ENCODE results near the gene GALNTL6.

GALNTL6 gene

DNA sequence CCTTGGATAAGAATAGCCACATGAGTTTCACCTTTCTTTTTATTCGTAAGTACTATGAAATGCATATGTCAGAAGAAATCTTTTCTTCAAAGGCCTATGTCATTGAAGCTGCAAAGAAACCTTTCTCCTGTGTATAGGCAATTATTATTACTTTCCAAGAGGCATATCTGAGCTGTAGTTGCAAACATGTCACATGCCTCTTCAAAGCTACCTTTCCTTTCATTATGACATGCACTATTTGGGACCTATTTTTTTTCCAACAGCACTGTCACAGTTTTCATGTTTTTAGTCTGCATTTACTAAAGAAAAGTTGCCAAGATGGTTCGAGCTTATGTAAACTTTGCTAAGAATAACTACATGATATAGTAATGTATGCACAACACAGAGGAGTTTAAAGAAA, 806.6 kb downstream of the GALNTL6 start:
- H2AFZ ChIP-seq (ENCODE audit: low read depth, low read length, severe bottlenecking): no peak overlapping the region
- no peaks in the 10 kb centered on the region for H3K9me3 ChIP-seq (ENCODE audit: insufficient read depth, low read length)
- no peak for TF ChIP-seq EZH2phosphoT487 (conservative IDR thresholded peaks at IDR 0.05; ENCODE audit: low read length)
- TF ChIP-seq, protein P1, sequence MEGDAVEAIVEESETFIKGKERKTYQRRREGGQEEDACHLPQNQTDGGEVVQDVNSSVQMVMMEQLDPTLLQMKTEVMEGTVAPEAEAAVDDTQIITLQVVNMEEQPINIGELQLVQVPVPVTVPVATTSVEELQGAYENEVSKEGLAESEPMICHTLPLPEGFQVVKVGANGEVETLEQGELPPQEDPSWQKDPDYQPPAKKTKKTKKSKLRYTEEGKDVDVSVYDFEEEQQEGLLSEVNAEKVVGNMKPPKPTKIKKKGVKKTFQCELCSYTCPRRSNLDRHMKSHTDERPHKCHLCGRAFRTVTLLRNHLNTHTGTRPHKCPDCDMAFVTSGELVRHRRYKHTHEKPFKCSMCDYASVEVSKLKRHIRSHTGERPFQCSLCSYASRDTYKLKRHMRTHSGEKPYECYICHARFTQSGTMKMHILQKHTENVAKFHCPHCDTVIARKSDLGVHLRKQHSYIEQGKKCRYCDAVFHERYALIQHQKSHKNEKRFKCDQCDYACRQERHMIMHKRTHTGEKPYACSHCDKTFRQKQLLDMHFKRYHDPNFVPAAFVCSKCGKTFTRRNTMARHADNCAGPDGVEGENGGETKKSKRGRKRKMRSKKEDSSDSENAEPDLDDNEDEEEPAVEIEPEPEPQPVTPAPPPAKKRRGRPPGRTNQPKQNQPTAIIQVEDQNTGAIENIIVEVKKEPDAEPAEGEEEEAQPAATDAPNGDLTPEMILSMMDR (IDR thresholded peaks at IDR 0.05; ENCODE audit: insufficient read depth, low read length, poor library complexity, severe bottlenecking): no peak
- no peaks in the 10 kb centered on the region for H3K79me2 ChIP-seq (ENCODE audit: insufficient read depth, low read length)
- H3K4me2 ChIP-seq (ENCODE audit: low read depth, low read length, poor library complexity, severe bottlenecking): no peak overlapping the region
- no peaks in the 10 kb centered on the region for H3F3A ChIP-seq (ENCODE audit: insufficient read depth)
- no peak overlapping the region for H3K27ac ChIP-seq (ENCODE audit: low read depth, low read length)
- H3K9me2 ChIP-seq (replicated peaks; ENCODE audit: insufficient read depth, low read length): no peaks in the 10 kb centered on the region
- no peak overlapping the region for H3K4me3 ChIP-seq (ENCODE audit: insufficient read depth, low read length, poor library complexity, severe bottlenecking)
- H3K9ac ChIP-seq (ENCODE audit: low read length): no peak overlapping the region
- H4K20me1 ChIP-seq (ENCODE audit: low read depth, low read length): no peaks in the 10 kb centered on the region
- H3K27me3 ChIP-seq (ENCODE audit: low read length): no peaks in the 10 kb centered on the region
- no peaks in the 10 kb centered on the region for H3K36me3 ChIP-seq (ENCODE audit: low read length)

DNA sequence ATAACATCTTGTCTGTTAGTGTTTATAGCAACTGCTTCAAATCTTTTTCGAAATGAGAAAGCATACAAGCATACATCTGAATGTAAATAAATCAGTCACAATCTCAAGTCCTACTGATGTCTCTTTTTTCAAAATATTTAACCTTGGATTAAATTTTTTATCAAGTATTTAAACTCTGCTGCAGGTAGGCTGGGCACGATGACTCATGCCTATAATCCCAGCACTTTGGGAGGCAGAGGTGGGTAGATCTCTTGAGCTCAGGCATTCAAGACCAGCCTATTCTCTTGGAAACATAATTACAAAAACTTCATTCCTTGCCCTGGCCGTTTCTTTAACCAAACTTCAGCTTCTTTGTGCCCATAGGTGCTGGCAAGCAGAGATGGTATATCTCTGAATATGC, 815.1 kb downstream of the GALNTL6 start:
- TF ChIP-seq, protein P1 (IDR thresholded peaks at IDR 0.05; ENCODE audit: insufficient read depth, low read length, poor library complexity, severe bottlenecking): no peak
- TF ChIP-seq EZH2phosphoT487 (conservative IDR thresholded peaks at IDR 0.05; ENCODE audit: low read length): no peak
- Histone ChIP-seq H2AFZ (ENCODE audit: low read depth, low read length, severe bottlenecking) (no peak overlapping the region), H3K4me2 (ENCODE audit: low read depth, low read length, poor library complexity, severe bottlenecking) (no peak overlapping the region), H3K9me2 (replicated peaks; ENCODE audit: insufficient read depth, low read length) (no peaks in the 10 kb centered on the region), H3K27me3 (ENCODE audit: low read length) (no peaks in the 10 kb centered on the region), H3K9me3 (ENCODE audit: insufficient read depth, low read length) (no peaks in the 10 kb centered on the region), H4K20me1 (ENCODE audit: low read depth, low read length) (no peaks in the 10 kb centered on the region), H3K79me2 (ENCODE audit: insufficient read depth, low read length) (no peaks in the 10 kb centered on the region), H3K27ac (ENCODE audit: low read depth, low read length) (no peak overlapping the region), H3K36me3 (ENCODE audit: low read length) (no peaks in the 10 kb centered on the region), H3K4me3 (ENCODE audit: insufficient read depth, low read length, poor library complexity, severe bottlenecking) (no peak overlapping the region), H3F3A (ENCODE audit: insufficient read depth) (no peaks in the 10 kb centered on the region), H3K9ac (ENCODE audit: low read length) (no peak overlapping the region)

DNA sequence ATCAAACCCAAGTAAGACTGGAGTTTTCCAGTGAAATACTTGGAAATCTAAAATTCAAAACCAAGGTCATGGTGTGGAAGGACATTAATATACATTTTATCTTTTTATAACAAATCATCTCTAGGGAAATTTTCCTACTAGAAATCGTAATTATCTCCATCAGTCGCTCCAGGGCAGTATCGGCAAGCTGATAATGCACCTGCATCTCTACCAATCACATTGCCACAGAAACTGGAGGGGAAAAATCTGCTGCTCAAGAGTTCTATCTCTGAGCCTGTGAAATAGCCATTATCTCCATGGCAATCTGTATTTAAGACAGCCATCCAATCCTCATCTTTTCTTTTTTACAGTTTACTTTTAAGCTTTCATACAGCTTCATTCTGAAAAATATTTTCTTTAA, 817.1 kb downstream of the GALNTL6 start:
- TF ChIP-seq EZH2phosphoT487 (conservative IDR thresholded peaks at IDR 0.05; ENCODE audit: low read length): no peak
- TF ChIP-seq, protein P1 (IDR thresholded peaks at IDR 0.05; ENCODE audit: insufficient read depth, low read length, poor library complexity, severe bottlenecking): no peak
- Histone ChIP-seq H3K36me3 (ENCODE audit: low read length) (no peaks in the 10 kb centered on the region), H3K79me2 (ENCODE audit: insufficient read depth, low read length) (no peaks in the 10 kb centered on the region), H4K20me1 (ENCODE audit: low read depth, low read length) (no peaks in the 10 kb centered on the region), H3K9me2 (replicated peaks; ENCODE audit: insufficient read depth, low read length) (no peaks in the 10 kb centered on the region), H3K4me2 (ENCODE audit: low read depth, low read length, poor library complexity, severe bottlenecking) (no peak overlapping the region), H3K27me3 (ENCODE audit: low read length) (no peaks in the 10 kb centered on the region), H2AFZ (ENCODE audit: low read depth, low read length, severe bottlenecking) (no peak overlapping the region), H3K27ac (ENCODE audit: low read depth, low read length) (no peak overlapping the region), H3K9me3 (ENCODE audit: insufficient read depth, low read length) (no peaks in the 10 kb centered on the region), H3F3A (ENCODE audit: insufficient read depth) (no peaks in the 10 kb centered on the region), H3K4me3 (ENCODE audit: insufficient read depth, low read length, poor library complexity, severe bottlenecking) (no peak overlapping the region), H3K9ac (ENCODE audit: low read length) (no peak overlapping the region)
